22Rv1 (cell line): Measurements from ENCODE around the gene VPS4A.
A peak's percentile ranks its signal among the peaks of the same experiment; 100 is the strongest.

ENCODE experiments used
- H3K27ac ChIP-seq: fragments of 450-650 bp; 2 replicates; pipeline ENCODE4 v1.5.1; 2017
- ZFX ChIP-seq: fragments of 450-650 bp; IDR thresholded peaks from 2 replicates; pipeline ENCODE4 v1.6.1; 2017; ENCODE audit warnings: antibody characterized with exemption, borderline replicate concordance
- TF ChIP-seq, protein P1 (sequence below): fragments of 450-650 bp; IDR thresholded peaks from 2 replicates; pipeline ENCODE4 v1.5.1; 2017; ENCODE audit warnings: mild to moderate bottlenecking

The VPS4A gene

DNA sequence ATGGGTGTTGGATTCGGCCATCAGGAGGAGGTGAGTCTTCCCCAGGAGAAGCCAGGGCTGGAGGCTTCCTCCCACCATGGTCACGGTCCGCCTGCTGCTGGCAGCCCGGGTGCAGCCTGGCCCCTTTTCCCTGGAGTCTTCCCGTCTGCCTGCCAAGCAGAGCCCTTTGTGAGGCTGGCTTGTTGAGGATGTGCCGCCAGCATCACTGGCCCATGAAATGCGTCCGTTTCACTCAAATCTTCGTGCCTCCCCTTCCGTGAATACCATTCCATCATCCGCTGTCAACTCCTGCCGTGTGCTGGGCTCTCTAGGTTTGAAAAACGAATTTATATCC lies 9.6 kb downstream of the VPS4A start:
- no peak overlapping the region for H3K27ac ChIP-seq
- TF ChIP-seq, protein P1, sequence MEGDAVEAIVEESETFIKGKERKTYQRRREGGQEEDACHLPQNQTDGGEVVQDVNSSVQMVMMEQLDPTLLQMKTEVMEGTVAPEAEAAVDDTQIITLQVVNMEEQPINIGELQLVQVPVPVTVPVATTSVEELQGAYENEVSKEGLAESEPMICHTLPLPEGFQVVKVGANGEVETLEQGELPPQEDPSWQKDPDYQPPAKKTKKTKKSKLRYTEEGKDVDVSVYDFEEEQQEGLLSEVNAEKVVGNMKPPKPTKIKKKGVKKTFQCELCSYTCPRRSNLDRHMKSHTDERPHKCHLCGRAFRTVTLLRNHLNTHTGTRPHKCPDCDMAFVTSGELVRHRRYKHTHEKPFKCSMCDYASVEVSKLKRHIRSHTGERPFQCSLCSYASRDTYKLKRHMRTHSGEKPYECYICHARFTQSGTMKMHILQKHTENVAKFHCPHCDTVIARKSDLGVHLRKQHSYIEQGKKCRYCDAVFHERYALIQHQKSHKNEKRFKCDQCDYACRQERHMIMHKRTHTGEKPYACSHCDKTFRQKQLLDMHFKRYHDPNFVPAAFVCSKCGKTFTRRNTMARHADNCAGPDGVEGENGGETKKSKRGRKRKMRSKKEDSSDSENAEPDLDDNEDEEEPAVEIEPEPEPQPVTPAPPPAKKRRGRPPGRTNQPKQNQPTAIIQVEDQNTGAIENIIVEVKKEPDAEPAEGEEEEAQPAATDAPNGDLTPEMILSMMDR, result no peak
- no peak for TF ChIP-seq ZFX

DNA sequence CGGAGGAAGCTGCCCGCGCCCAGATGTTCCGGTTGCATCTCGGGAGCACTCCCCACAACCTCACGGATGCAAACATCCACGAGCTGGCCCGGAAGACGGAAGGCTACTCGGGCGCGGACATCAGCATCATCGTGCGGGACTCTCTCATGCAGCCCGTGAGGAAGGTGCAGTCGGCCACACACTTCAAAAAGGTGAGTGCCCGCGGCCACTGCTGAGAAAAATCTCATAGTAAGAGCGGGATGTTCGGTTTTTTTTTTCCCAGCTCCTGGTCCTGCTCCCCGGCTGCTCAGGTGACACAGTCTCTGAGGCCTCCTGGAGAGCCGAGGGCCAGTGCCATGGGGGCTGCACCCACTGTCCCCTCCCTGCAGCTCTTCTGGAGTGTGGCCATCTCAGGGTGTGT lies 9.9 kb downstream of the VPS4A start:
- TF ChIP-seq, protein P1, result no peak
- no peak for TF ChIP-seq ZFX
- no peak overlapping the region for H3K27ac ChIP-seq

GRCh38 chr16:69322343-69322742 lies 11.2 kb downstream of the VPS4A start:
- H3K27ac ChIP-seq, result no peak overlapping the region; the same call in 1 of the 2 replicates
- TF ChIP-seq, protein P1, result no peak
- TF ChIP-seq ZFX, result no peak

DNA sequence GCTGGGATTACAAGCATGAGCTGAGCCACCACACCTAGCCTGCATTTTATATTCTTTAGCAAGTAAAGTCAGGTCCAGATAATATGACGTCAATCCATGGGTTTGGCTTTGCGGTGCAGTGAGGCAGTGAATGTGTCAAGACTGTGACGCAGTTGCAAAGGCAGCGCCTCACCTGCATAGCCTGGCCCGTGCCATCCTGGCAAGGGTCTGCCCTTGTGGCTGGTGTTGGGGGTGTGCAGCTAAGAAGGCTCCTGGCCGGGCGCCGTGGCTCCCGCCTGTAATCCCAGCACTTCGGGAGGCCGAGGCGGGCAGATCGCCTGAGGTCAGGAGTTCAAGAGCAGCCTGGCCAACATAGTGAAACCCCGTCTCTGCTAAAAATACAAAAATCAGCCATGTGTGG lies 12.3 kb downstream of the VPS4A start:
- H3K27ac ChIP-seq, result 0 out of 2 replicates have a peak overlapping the region, but pooled peaks have one; percentile 20
- TF ChIP-seq, protein P1, result no peak
- no peak for TF ChIP-seq ZFX

DNA sequence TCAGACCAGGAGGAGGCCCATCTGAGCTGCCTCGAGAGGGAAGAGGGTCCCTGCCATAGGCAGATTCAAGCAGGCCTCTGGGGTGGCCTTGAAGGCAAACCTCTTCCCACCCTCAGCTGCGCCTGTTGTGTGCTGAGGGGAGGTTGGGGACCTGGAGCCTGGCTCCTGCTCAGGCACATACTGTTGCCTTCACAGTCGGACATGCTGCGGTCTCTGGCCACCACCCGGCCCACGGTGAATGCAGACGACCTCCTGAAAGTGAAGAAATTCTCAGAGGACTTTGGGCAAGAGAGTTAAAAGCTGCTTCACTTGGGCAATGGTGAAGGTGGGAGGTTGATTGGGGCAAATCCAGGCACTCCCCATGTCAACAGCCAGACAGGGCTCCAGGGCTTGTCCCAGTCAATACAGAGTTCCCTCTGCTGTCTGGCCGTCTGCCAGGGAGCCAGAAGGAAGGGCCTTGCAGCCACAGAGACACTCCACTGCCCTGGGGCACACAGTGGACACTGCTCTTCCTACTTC lies 12.9 kb downstream of the VPS4A start:
- peak overlapping the region; percentile 20 for H3K27ac ChIP-seq
- TF ChIP-seq ZFX, result no peak
- TF ChIP-seq, protein P1, result no peak

DNA sequence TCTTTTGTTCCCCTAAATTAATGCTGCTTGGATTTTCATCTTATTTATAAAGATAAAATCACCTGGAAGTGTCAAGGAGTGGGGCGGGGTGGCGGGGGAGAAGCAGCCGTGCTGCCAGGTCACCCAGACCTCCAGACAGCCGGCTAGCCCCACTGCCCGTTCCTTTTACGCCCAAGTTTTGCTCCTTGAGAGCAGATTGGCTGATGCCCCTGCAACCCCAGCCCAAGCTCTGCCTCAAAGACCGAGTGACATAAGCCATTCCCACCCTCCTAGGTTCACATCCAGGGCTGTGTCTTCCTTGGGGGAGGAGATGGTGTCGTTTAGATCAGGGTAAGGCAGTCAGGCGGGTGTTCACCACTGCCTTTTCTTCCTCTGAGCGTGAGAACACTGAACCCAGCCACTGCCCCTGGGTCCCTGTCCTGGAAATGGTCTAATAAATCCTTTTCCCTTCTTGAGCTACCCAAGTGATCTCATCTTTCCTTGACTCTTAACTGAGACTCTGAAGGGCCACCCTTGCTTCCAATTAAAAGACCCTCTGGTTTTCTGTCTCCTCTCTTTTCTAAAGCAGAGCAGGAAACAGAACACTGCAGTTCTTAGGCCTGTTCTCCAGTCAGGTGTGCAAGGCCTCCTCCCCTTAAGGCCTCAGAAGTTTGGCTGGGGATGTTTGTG lies 13.6 kb downstream of the VPS4A start:
- peak overlapping the region; percentile 20; the same call in 1 of the 2 replicates for H3K27ac ChIP-seq
- TF ChIP-seq, protein P1, result no peak
- TF ChIP-seq ZFX, result no peak

- peak overlapping the region; percentile 92 for H3K27ac ChIP-seq
- TF ChIP-seq, protein P1, result no peak
- no peak for TF ChIP-seq ZFX
Measured at GRCh38 chr16:69325784-69326171, 14.6 kb downstream of the VPS4A start.
